ENCODE results near the gene RANBP1. TPM values are rescaled to one million over a fixed set of nuclear protein-coding genes. Genes with fewer than 3 reads are reported as not detected.

The RANBP1 gene
- total RNA-seq, 2 donors from 2014 or later = 295 to 349 TPM

DNA sequence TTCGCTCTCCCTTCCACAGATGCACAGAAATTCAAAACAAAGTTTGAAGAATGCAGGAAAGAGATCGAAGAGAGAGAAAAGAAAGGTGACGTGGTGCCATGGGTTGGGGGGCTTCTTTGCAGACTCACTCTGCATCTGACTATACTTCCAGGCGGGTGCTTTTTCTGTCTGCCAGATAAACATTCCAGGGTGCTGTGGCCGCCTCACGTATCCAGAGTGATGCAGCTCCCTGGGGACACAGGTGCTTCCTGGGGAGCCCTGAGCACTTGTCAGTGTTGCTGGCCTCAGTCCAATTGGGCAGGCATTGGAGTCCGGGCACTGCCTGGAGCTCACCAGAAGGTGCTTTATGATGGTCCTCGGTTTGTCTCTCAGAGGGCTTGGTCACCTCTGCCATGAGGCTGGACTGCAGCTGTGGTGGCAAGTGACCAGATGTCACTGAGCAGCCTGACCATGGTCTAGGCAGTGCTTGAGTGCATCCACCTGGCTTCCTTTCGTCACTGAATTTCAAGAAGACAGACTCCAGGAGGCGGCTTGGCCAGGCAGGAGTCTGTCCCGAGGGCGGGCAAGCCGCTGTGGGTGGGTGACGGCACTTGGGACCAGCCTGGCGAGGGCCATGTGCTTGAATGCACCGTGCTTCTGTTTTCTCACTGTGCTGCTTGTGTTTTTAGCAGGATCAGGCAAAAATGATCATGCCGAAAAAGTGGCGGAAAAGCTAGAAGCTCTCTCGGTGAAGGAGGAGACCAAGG lies 10.6 kb downstream of the RANBP1 start:
- peak overlapping the region in 1 of 2 donors; percentile 51 for H3K27ac Mint-ChIP-seq
- ATAC-seq = no peak
- peaks cover 0 to 10% of the 10 kb centered on the region in 2 donors for H3K36me3 Mint-ChIP-seq
- no peak for DNase-seq (ENCODE audit: low spot score in 2 of 2)
- no peaks in the 10 kb centered on the region for H3K9me3 Mint-ChIP-seq

DNA sequence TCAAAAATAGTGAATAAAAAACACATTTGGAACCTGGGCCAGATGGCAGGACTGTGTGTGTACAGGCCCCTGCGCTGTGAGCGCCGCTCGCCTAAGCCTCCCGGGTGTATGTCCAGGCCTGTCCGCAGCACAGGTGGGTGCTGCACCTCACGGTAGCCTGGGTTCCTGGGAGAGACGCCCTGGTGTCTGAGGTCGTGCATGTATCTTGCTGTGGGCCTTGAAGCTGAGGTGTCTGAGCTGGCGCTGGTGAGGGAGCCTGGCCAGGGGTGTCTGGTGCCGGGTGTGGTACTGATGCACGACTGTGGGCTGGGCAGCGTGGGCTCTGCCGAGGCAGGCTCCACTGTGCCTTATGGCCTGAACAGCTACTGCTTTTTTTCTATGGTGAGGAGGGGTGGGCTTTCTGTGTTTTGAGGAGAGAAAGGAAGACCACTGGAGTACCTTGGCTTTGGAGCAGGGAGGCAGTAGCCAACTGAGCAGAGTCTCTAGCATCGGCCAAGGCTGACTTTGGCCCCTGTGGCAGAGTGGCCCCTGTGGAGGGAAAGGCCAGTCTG lies 11.5 kb downstream of the RANBP1 start:
- peaks cover 0 to 6% of the 10 kb centered on the region in 2 donors for H3K36me3 Mint-ChIP-seq
- peak overlapping the region; percentile 36 to 81 for H3K27ac Mint-ChIP-seq
- no peak for ATAC-seq

DNA sequence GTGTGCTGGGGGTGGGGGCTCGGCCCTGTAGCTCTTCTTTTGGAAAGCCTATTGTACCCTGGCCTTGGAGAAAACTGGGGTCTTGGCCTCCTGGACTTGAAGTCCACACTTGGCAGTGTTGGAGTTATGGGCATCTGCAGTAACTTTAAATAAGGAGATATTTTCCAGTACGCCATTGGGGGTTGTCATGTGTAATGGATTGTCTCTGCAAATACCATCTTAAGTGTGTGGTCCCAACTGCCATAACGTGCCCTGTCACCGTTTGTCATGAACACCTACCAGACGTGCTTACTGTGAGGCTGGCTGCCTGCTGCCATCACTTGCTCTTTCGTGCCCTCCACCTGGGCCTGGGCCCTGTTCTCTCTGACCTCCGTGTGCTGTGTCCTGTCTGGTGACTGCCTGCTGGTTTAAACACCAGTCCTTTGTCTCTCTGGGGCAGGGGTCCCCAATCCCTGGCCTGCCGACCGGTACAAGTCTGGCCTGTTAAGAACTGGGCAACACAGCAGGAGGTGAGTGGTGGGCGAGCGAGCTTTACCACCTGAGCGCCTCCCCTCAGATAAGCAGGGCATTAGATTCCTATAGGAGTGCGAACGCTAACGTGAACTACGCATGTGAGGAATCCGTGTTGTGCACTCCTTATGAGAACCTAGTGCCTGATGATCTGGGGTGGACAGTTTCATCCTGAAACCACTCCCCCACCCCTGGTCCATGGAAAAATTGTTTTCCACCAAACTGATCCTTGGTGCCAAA lies 12.1 kb downstream of the RANBP1 start:
- H3K36me3 Mint-ChIP-seq = peaks cover 0 to 6% of the 10 kb centered on the region in 2 donors
- ATAC-seq = no peak
- no peak for DNase-seq (ENCODE audit: low spot score in 2 of 2)
- H3K27ac Mint-ChIP-seq = peak overlapping the region; percentile 36 to 81
- no peaks in the 10 kb centered on the region for H3K9me3 Mint-ChIP-seq

More for the DNA sequence above, 11.5 kb downstream of the RANBP1 start:
- no peaks in the 10 kb centered on the region for H3K9me3 Mint-ChIP-seq
- DNase-seq (ENCODE audit: low spot score in 2 of 2) = no peak

DNA sequence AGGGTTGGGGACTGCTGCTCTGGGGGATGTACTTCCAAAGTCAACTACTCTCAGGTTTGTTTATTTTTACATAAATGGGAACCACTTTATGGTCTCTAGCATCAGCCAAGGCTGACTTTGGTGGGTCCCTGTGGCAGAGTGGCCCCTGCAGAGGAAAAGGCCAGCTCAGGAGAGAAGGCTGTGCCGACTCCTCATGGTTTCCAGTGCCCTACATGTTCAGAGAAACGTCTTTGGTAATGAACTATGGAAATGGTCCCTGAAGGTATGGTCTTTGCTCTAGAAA lies 12.7 kb downstream of the RANBP1 start:
- Mint-ChIP-seq H3K27ac (no peak overlapping the region), H3K9me3 (no peaks in the 10 kb centered on the region), H3K36me3 (peaks cover 0 to 6% of the 10 kb centered on the region in 2 donors)
- no peak for DNase-seq (ENCODE audit: low spot score in 2 of 2)
- no peak for ATAC-seq

DNA sequence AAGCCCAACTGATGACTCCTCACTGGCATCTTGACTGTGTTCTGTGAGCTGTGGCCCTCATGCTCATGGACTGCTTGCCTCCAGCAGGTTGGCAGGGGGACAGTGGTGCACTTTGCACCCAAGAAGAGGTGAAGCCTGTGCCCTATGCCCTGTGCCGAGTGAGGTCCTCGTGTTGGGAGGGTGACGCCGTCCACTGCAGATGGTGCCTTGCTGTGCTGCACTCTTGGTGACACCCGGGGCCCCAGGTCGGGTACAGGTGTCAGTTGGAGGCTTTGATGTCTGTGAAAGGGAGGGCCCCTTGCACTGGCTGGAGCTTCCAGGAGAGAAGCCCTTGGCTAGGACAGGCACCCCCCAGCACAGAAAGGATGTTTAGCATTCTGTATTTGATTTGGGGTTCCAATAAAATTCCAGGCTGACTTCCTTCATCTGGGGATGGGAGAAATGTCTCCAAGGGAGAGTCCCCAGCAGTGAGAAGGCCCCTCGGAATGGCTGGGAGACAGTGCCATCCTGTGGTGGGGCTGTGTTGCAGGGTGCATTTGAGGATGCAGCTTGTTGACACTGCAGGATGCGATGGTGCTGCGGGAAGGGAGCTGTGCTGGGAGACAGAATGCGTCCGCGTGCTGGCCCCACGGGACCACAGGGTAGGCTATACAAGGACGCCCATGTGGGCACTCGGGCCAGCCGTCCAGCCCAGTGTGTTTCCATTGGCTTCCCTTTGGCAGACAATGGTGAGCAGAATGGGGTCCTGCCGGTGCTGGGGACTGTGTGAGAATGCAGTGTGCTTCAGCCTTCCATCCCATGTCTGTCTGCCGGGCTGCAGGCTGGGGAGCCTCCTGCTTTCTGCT lies 13.2 kb downstream of the RANBP1 start:
- DNase-seq (ENCODE audit: low spot score in 2 of 2) (peak in 1 of 2 donors; percentile 47), ATAC-seq (peak; percentile 25 to 40)
- H3K36me3 Mint-ChIP-seq = peaks cover 0 to 6% of the 10 kb centered on the region in 2 donors
- no peaks in the 10 kb centered on the region for H3K9me3 Mint-ChIP-seq
- peak overlapping the region in 1 of 2 donors; percentile 86 for H3K27ac Mint-ChIP-seq

DNA sequence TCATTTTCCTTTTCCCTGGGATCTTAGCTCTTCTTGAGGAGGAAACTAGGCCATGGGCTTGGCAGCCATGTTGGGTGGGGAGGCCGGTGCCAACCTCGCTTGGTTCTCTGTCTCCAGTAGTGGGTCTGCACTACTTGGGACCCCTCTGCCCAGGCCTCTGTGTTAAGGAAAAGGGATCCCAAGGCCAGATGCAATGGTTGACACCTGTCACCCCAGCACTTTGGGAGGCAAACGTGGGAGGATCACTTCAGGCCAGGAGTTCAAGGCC lies 13.8 kb downstream of the RANBP1 start:
- Mint-ChIP-seq H3K9me3 (no peaks in the 10 kb centered on the region), H3K27ac (peak overlapping the region in 1 of 2 donors; percentile 86), H3K36me3 (peaks cover 0 to 6% of the 10 kb centered on the region in 2 donors)
- DNase-seq (ENCODE audit: low spot score in 2 of 2) (no peak), ATAC-seq (no peak)

DNA sequence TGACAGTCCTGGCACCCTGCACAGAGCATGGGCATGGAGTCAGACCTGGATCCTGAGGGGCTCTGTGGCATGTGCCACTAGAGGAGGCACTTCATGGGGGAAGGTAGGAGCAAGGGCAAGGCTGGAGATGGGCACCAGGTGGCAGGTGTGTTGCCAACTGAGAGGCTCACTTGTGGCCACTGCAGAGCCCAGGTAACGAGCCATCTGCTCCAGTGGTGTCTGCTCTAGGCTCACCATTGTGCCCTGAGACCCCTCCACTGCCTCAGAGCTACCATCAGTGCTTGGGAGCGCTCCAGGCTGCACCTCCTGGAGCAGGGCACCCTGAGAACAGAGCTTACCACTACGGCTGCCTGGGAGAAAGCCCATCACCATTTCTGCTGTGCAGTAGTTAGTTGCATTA lies 14.4 kb downstream of the RANBP1 start:
- Mint-ChIP-seq H3K36me3 (peaks cover 0 to 6% of the 10 kb centered on the region in 2 donors), H3K9me3 (no peaks in the 10 kb centered on the region), H3K27ac (no peak overlapping the region)
- no peak for ATAC-seq
- no peak for DNase-seq (ENCODE audit: low spot score in 2 of 2)

DNA sequence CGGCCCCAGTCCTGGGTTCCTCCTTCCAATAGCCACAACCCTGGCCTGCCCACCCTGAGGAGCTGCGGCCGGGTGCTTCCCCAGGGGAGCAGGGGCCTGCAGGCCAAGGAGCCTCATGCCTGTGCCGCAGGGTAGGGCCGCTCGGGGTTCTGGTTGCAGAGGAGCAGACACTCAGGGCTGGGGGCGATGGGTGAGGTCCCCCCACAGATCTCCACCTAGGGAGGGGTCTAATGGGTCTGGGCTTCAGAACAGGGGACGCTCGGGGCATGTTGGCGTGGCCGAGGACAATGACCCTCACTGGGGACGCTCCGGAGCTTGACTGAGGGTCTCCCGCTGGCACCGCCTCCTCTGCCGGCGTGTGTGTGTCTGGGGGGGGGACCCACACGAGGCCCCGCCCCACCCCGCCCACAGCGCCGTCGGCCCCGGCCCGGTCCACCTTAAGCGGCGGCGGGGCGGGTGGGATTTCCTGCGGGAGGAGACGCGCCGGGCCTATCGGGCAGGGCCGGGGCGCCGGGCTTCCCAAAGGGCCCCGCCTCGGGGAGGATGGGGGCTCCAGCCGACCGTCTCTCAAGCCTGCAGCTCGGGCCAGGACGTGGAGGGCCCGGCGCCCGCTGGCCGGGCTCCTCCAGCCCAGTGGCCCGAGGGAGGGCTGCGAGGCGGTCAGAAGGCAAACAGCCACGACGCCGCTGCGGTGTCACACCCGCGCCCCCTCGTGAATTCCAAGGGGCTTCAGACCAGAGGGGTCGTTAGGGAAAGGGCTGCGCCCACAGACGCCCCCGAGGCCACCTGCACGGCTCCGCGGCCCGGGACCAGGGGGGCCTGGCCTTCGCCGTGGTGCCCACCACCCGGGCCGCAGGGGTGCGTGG lies 15.1 kb downstream of the RANBP1 start:
- no peak overlapping the region for H3K27ac Mint-ChIP-seq
- H3K9me3 Mint-ChIP-seq = no peaks in the 10 kb centered on the region
- DNase-seq (ENCODE audit: low spot score in 2 of 2) (peak in 1 of 2 donors; percentile 80), ATAC-seq (peak; percentile 45 to 68)
- H3K36me3 Mint-ChIP-seq = peaks cover 0 to 2% of the 10 kb centered on the region in 2 donors

DNA sequence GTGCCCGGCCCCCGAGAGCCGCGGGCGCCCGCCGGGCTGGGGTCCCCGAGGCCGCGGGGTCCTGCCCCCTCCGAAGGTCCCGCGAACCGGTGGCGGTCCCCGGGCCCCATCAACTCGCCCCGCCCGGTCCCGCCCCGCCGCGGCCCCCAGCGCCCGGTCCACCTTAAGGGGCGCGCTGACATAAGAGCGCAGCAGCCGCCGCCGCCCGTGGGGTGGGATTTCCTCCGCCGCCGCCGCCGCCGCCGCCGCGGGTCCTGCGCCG lies 15.6 kb downstream of the RANBP1 start, which contains the start of gene ZDHHC8:
Gene ZDHHC8, plus strand, starts transcription at position 208 of the 262 bp plus-strand sequence. CDS start 144 bp downstream, outside the sequence.
- peak in 1 of 2 donors; percentile 22 for DNase-seq (ENCODE audit: low spot score in 2 of 2)
- peak; percentile 42 to 62 for ATAC-seq
- no peaks in the 10 kb centered on the region for H3K9me3 Mint-ChIP-seq
- no peak within 1 kb of the TSS for H3K27ac Mint-ChIP-seq
- H3K36me3 Mint-ChIP-seq = no peaks in the 10 kb centered on the region

DNA sequence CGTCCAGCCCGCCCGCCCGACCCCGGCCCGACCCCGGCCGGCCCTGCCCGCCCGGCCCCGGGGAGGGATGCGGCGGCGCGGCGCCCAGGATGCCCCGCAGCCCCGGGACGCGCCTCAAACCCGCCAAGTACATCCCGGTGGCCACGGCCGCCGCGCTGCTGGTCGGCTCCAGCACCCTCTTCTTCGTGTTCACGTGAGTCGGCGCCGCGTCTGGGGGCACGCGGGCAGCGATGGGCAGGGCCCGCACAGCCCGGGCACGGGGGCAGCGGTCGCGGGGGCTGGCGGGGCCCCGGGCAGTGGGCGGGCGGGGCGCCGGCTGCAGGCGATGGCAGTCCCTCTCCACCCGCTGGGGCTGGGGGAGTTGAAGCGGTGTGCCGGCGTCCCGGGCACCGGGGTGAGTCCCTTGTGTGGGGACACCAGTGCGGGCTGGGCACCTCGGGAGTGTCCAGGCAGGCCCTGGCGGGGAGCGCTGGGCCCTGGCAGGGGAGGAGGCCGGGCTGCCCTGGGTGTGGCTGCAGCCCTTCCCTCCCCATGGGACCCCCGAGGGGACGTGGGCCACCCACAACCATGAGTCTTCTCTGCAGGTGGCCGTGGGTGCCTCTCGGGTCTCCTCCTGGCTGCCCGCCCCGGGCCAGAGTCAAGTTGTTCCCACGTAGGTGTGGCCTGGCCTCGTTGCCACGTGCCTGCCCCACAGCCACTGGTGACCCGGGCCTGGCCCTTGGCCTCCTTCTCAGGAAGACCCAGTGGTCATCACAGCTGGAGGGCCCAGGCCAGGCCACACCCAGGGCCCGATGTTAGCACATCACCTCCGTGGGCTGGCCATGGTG lies 16.2 kb downstream of the RANBP1 start:
- Mint-ChIP-seq H3K27ac (no peak overlapping the region), H3K36me3 (no peaks in the 10 kb centered on the region), H3K9me3 (no peaks in the 10 kb centered on the region)
- ATAC-seq (peak; percentile 2 to 25), DNase-seq (ENCODE audit: low spot score in 2 of 2) (peak in 1 of 2 donors; percentile 25)

DNA sequence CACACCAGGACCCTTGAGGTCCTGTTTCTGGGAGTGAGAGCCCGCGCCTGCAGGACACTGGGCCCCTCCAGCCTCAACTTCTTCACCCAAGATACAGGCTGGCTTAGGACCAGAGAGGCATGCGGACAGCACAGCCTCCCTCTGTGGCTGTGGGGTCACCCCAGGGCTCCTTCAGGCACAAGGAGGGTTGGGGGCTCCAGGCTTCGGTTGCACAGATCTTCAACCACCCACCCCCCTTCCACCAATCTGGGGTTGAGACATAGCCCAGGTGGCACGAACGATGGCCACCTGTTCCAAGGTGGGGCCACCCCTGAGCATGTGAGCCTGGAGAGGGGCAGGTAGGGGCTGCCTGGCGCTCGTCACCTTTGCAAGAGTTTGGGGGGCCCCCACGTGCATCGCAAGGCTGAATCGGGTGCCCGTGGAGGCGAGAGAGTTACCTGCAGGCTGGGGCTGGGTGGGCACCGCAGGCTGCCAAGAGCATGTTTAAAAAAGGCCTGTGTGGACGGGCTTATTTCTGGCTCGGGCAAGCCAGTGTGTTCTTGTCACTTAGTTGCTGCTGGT lies 16.9 kb downstream of the RANBP1 start:
- Mint-ChIP-seq H3K27ac (peak overlapping the region in 1 of 2 donors; percentile 74), H3K9me3 (no peaks in the 10 kb centered on the region), H3K36me3 (no peaks in the 10 kb centered on the region)
- DNase-seq (ENCODE audit: low spot score in 2 of 2) (no peak), ATAC-seq (no peak)

DNA sequence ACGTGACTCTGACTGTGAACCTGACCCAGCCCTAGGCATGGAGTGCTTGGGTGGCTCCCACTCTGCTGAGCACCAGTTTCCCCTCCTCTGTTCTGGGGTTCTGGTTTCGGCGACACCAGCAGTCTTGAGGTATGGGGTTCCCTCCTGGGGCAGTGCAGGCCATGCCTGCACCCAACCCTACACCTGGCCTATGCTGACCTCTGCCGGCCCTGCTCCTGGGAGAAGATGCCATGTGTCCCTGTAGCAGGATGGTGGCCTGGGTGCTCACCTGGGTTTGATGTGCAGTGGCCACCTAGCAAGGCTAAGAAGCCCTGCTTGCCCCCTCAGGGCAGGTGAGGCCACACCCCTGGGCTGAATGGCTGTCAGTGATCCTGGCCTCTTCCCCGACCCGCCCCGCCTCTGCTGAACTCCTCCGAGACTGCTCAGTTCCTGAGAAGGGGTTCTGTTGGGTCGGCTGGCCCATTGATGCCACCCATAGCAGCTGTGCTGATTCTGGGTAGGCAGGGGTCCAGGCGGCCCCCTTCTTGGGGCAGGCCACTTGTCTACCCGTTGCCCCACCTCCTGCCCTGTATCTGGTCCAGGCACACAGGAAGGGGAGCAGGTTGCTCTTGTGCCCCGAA lies 18.1 kb downstream of the RANBP1 start:
- DNase-seq (ENCODE audit: low spot score in 2 of 2) (no peak), ATAC-seq (no peak)
- Mint-ChIP-seq H3K27ac (no peak overlapping the region), H3K36me3 (no peaks in the 10 kb centered on the region), H3K9me3 (no peaks in the 10 kb centered on the region)

DNA sequence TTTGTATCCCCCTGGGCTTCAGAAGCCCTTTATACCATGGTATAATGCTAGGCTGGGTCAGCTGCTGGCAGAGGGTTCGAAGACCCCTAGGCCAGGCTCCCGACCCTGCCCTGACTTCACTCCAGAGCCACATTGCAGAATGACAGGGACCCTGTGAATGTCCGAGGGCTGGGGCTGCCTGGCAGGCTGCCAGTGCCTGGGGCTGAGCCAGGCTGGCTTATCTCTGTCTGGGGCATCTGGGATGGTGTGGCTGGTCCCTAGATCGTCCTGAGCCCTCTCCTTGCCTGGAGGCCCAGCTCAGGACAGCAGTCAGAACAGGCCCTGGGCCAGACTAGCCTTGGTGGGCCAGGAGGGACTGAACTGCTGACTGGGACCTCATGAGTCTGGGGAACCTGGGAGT lies 19.4 kb downstream of the RANBP1 start:
- DNase-seq (ENCODE audit: low spot score in 2 of 2) (no peak), ATAC-seq (no peak)
- no peaks in the 10 kb centered on the region for H3K36me3 Mint-ChIP-seq
- peak overlapping the region in 1 of 2 donors; percentile 60 for H3K27ac Mint-ChIP-seq
- H3K9me3 Mint-ChIP-seq = no peaks in the 10 kb centered on the region

DNA sequence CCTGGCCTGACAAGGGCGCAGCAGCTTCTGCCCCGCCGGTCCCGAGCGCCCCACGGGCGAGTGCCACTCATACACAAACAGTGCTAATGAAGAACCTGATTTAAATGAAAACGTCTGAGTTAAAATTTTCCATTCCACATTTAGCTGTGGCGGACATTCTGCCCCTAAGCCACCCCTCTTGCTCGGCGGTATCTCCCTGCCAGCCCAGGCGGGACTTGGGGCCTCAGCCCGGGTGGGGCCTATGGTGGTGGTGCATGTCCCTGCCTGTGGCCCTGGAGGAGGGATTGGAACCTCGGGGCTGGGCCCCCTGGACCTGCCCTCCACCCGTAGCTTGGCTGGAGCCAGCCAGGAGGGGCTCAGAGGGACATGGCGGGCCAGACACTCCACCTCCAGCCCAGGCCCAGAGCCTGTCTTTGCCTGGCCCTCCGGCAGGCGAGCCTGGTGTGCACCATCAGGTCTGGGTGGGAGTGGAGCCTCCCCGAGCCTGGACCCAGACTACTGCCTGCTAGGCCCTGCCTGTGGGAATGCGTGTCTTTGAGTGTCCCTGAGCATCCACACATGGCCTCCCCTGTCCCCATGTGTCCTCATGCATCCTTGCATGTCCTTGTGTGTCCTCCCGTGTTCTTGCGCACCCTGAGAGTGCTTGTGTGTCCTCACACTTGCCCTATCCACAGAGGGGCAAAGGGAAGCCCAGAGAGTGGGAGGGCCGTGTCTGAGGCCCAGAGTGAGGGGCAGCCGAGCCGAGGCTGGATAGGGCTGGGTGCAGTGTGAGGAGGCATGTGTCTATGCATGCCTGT lies 20.1 kb downstream of the RANBP1 start:
- Mint-ChIP-seq H3K9me3 (no peaks in the 10 kb centered on the region), H3K36me3 (no peaks in the 10 kb centered on the region), H3K27ac (no peak overlapping the region)
- ATAC-seq (no peak), DNase-seq (ENCODE audit: low spot score in 2 of 2) (no peak)
